ES-I3 (cell line): ENCODE results near the gene VPREB1.

Experiments used
- H3K36me3 ChIP-seq: 2 replicates; pipeline ENCODE4 v1.6.1; 2013; ENCODE audit warnings: mild to moderate bottlenecking, low read length, control low read depth, moderate library complexity; ENCODE audit not compliant: insufficient read depth
- H3K4me1 ChIP-seq: 2 replicates; pipeline ENCODE4 v1.6.1; 2013; ENCODE audit warnings: mild to moderate bottlenecking, control low read depth, low read length; ENCODE audit not compliant: insufficient read depth
- H3K9ac ChIP-seq: 2 replicates; pipeline ENCODE4 v1.6.1; 2013; ENCODE audit warnings: low read depth, mild to moderate bottlenecking, low read length, moderate library complexity
- H3K9me3 ChIP-seq: 2 replicates; pipeline ENCODE4 v1.6.1; 2013; ENCODE audit warnings: mild to moderate bottlenecking, low read length, moderate library complexity; ENCODE audit not compliant: control insufficient read depth, insufficient read depth

Gene VPREB1

GRCh38 chr22:22226448-22227187 lies 18.0 kb upstream of the VPREB1 start:
- Histone ChIP-seq H3K36me3 (no peaks in the 10 kb centered on the region), H3K9me3 (no peaks in the 10 kb centered on the region), H3K4me1 (no peaks in the 10 kb centered on the region), H3K9ac (no peak overlapping the region)

GRCh38 chr22:22228421-22228820 lies 16.2 kb upstream of the VPREB1 start:
- H3K4me1 ChIP-seq: no peaks in the 10 kb centered on the region
- H3K36me3 ChIP-seq: no peaks in the 10 kb centered on the region
- no peak overlapping the region for H3K9ac ChIP-seq
- no peaks in the 10 kb centered on the region for H3K9me3 ChIP-seq

GRCh38 chr22:22228921-22229320 lies 15.7 kb upstream of the VPREB1 start:
- H3K36me3 ChIP-seq: no peaks in the 10 kb centered on the region
- H3K9me3 ChIP-seq: no peaks in the 10 kb centered on the region
- no peak overlapping the region for H3K9ac ChIP-seq
- no peaks in the 10 kb centered on the region for H3K4me1 ChIP-seq

GRCh38 chr22:22229683-22230420 lies 14.7 kb upstream of the VPREB1 start:
- no peaks in the 10 kb centered on the region for H3K4me1 ChIP-seq
- H3K9ac ChIP-seq: no peak overlapping the region
- H3K36me3 ChIP-seq: no peaks in the 10 kb centered on the region
- H3K9me3 ChIP-seq: no peaks in the 10 kb centered on the region

GRCh38 chr22:22230438-22230837 lies 14.1 kb upstream of the VPREB1 start:
- Histone ChIP-seq H3K4me1 (no peaks in the 10 kb centered on the region), H3K36me3 (no peaks in the 10 kb centered on the region), H3K9me3 (no peaks in the 10 kb centered on the region), H3K9ac (no peak overlapping the region)

GRCh38 chr22:22233081-22233480 lies 11.5 kb upstream of the VPREB1 start:
- Histone ChIP-seq H3K9me3 (no peaks in the 10 kb centered on the region), H3K4me1 (no peaks in the 10 kb centered on the region), H3K9ac (no peak overlapping the region), H3K36me3 (no peaks in the 10 kb centered on the region)

- H3K9ac ChIP-seq: no peak overlapping the region
- H3K36me3 ChIP-seq: no peaks in the 10 kb centered on the region
- no peaks in the 10 kb centered on the region for H3K4me1 ChIP-seq
- no peaks in the 10 kb centered on the region for H3K9me3 ChIP-seq
These were observed 9.0 kb upstream of the VPREB1 start for GRCh38 chr22:22235558-22235957.

GRCh38 chr22:22237521-22237920 lies 7.1 kb upstream of the VPREB1 start:
- Histone ChIP-seq H3K36me3 (no peaks in the 10 kb centered on the region), H3K9ac (no peak overlapping the region), H3K9me3 (no peaks in the 10 kb centered on the region), H3K4me1 (no peaks in the 10 kb centered on the region)

- H3K9me3 ChIP-seq: no peaks in the 10 kb centered on the region
- H3K4me1 ChIP-seq: no peaks in the 10 kb centered on the region
- H3K9ac ChIP-seq: no peak overlapping the region
- H3K36me3 ChIP-seq: no peaks in the 10 kb centered on the region
These were observed 5.2 kb upstream of the VPREB1 start for GRCh38 chr22:22239311-22239939.

GRCh38 chr22:22241554-22241898 lies 3.1 kb upstream of the VPREB1 start:
- Histone ChIP-seq H3K4me1 (no peaks in the 10 kb centered on the region), H3K9ac (no peak overlapping the region), H3K9me3 (no peaks in the 10 kb centered on the region), H3K36me3 (no peaks in the 10 kb centered on the region)

GRCh38 chr22:22242488-22242887 lies 2.1 kb upstream of the VPREB1 start:
- Histone ChIP-seq H3K4me1 (no peaks in the 10 kb centered on the region), H3K36me3 (no peaks in the 10 kb centered on the region), H3K9me3 (no peaks in the 10 kb centered on the region), H3K9ac (no peak overlapping the region)

GRCh38 chr22:22243033-22243680 lies 1.4 kb upstream of the VPREB1 start:
- H3K4me1 ChIP-seq: no peaks in the 10 kb centered on the region
- no peaks in the 10 kb centered on the region for H3K36me3 ChIP-seq
- no peaks in the 10 kb centered on the region for H3K9me3 ChIP-seq
- H3K9ac ChIP-seq: no peak overlapping the region

- Histone ChIP-seq H3K9me3 (no peaks in the 10 kb centered on the region), H3K36me3 (no peaks in the 10 kb centered on the region), H3K9ac (no peak overlapping the region), H3K4me1 (no peaks in the 10 kb centered on the region)
These were observed 797 bp downstream of the VPREB1 start for GRCh38 chr22:22245256-22245909.

GRCh38 chr22:22245935-22246525 lies 1.4 kb downstream of the VPREB1 start:
- H3K9me3 ChIP-seq: no peaks in the 10 kb centered on the region
- H3K36me3 ChIP-seq: no peaks in the 10 kb centered on the region
- H3K4me1 ChIP-seq: no peaks in the 10 kb centered on the region
- H3K9ac ChIP-seq: no peak overlapping the region
